Peyer's patch (tissue), 4 donors: ENCODE measurements around the gene VMP1.

Source experiments
- CTCF ChIP-seq, 6 experiments: fragments of 450-650 bp in 4 of 6; fragments of 200-600 bp in 2 of 6; sonication (generic) in 1 of 6; IDR thresholded peaks; one replicate each; pipeline ENCODE4 v1.5.1; 2017 to 2019; ENCODE audit warnings: antibody characterized with exemption in 6 of 6, mild to moderate bottlenecking in 3 of 6, moderate library complexity in 1 of 6
- POLR2A ChIP-seq, 2 donors: fragments of 450-650 bp; IDR thresholded peaks; one replicate each; pipeline ENCODE4 v1.5.1; 2017; ENCODE audit warnings: antibody characterized with exemption in 2 of 2, mild to moderate bottlenecking in 2 of 2, moderate library complexity in 2 of 2

- TF ChIP-seq POLR2A (IDR thresholded peaks at IDR 0.05) (no peak), CTCF (IDR thresholded peaks at IDR 0.05) (no peak)
Observed at GRCh38 chr17:59751955-59752413, 44.5 kb downstream of the VMP1 start.
